Measurements from ENCODE around the gene ARFRP1. TPM values are rescaled to one million over a fixed set of nuclear protein-coding genes. Genes with fewer than 3 reads are reported as not detected.

Gene ARFRP1
- total RNA-seq, 2 experiments from 2014 or later, result 41.7 to 44.2 TPM

GRCh38 chr20:63685269-63686026 is 22.3 kb downstream of the ARFRP1 start:
- Mint-ChIP-seq H3K36me3 (ENCODE audit: low read depth) (peaks cover 3% of the 10 kb centered on the region), H3K4me1 (ENCODE audit: low read depth) (peaks cover 16% of the 10 kb centered on the region), H3K4me3 (no peak overlapping the region), H3K27ac (peak overlapping the region; percentile 15), H3K9me3 (no peaks in the 10 kb centered on the region), H3K27me3 (no peaks in the 10 kb centered on the region)
- TF ChIP-seq CTCF (IDR thresholded peaks at IDR 0.05), result no peak
- CTCF ChIA-PET, result no interaction called here
- intact Hi-C loops (cut with micrococcal nuclease), result no loop called here
- DNase-seq (no peak), ATAC-seq (no peak)
- POLR2A ChIA-PET, result interaction anchor here (1.4 kb wide), 1 partner anchor 17 kb away, joined by 5 read pairs; no protein-coding TSS in a partner anchor

GRCh38 chr20:63682384-63683139 is 25.2 kb downstream of the ARFRP1 start:
- Mint-ChIP-seq H3K4me1 (ENCODE audit: low read depth) (peaks cover 16% of the 10 kb centered on the region), H3K4me3 (no peak overlapping the region), H3K27me3 (no peaks in the 10 kb centered on the region), H3K9me3 (no peaks in the 10 kb centered on the region), H3K27ac (no peak overlapping the region), H3K36me3 (ENCODE audit: low read depth) (peaks cover 9% of the 10 kb centered on the region)
- ATAC-seq, result peak; percentile 44
- DNase-seq, result peak; percentile 26
- no peak for TF ChIP-seq CTCF (IDR thresholded peaks at IDR 0.05)
- intact Hi-C loops (cut with micrococcal nuclease), result no loop called here
- ChIA-PET CTCF (no interaction called here), POLR2A (interaction anchor here (1.0 to 2.4 kb wide), 3 partner anchors 13 to 157 kb away, joined by 3 to 5 read pairs (median 4); no protein-coding TSS in a partner anchor)

GRCh38 chr20:63681609-63682142 is 26.1 kb downstream of the ARFRP1 start:
- H3K36me3 Mint-ChIP-seq (ENCODE audit: low read depth), result peaks cover 11% of the 10 kb centered on the region
- H3K27ac Mint-ChIP-seq, result no peak overlapping the region
- no peaks in the 10 kb centered on the region for H3K9me3 Mint-ChIP-seq
- TF ChIP-seq CTCF (IDR thresholded peaks at IDR 0.05), result no peak
- intact Hi-C loops (cut with micrococcal nuclease), result no loop called here
- H3K4me3 Mint-ChIP-seq, result no peak overlapping the region
- CTCF ChIA-PET, result no interaction called here
- ATAC-seq, result no peak
- H3K27me3 Mint-ChIP-seq, result no peaks in the 10 kb centered on the region
- peaks cover 13% of the 10 kb centered on the region for H3K4me1 Mint-ChIP-seq (ENCODE audit: low read depth)
- no peak for DNase-seq
- POLR2A ChIA-PET, result interaction anchor here (1.0 to 2.4 kb wide), 2 partner anchors 14 to 156 kb away, joined by 4 to 5 read pairs; no protein-coding TSS in a partner anchor

GRCh38 chr20:63680857-63681608 is 26.7 kb downstream of the ARFRP1 start:
- ChIA-PET POLR2A (interaction anchor here (0.6 to 2.4 kb wide), 3 partner anchors 15 to 80 kb away, joined by 3 to 5 read pairs (median 5); no protein-coding TSS in a partner anchor), CTCF (no interaction called here)
- DNase-seq (no peak), ATAC-seq (no peak)
- Mint-ChIP-seq H3K27ac (no peak overlapping the region), H3K9me3 (no peaks in the 10 kb centered on the region), H3K4me1 (ENCODE audit: low read depth) (peaks cover 8% of the 10 kb centered on the region), H3K36me3 (ENCODE audit: low read depth) (peaks cover 14% of the 10 kb centered on the region), H3K27me3 (no peaks in the 10 kb centered on the region), H3K4me3 (no peak overlapping the region)
- TF ChIP-seq CTCF (IDR thresholded peaks at IDR 0.05), result no peak
- intact Hi-C loops (cut with micrococcal nuclease), result no loop called here

All from activated CD8-positive, alpha-beta T cell treated with anti-CD3 and anti-CD28 coated beads for 36 hours (primary cell).